K562 treated with DMSO at 1 percent for 12 hours (cell line): ENCODE measurements around the gene FNDC11. TPM values are rescaled to one million over a fixed set of nuclear protein-coding genes. Genes with fewer than 3 reads are reported as not detected.

ENCODE experiments used
- total RNA-seq: library from RNA; unstranded; fragments of 300-600 nt; gene quantifications from 2 replicates; pipeline ENCODE4 v1.2.3, GENCODE V29; 2022; ENCODE audit not compliant: insufficient read depth

FNDC11 gene, protein sequence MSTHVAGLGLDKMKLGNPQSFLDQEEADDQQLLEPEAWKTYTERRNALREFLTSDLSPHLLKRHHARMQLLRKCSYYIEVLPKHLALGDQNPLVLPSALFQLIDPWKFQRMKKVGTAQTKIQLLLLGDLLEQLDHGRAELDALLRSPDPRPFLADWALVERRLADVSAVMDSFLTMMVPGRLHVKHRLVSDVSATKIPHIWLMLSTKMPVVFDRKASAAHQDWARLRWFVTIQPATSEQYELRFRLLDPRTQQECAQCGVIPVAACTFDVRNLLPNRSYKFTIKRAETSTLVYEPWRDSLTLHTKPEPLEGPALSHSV
- 0.52 TPM in 1 of 2 replicates, not detected in the other for total RNA-seq

DNA sequence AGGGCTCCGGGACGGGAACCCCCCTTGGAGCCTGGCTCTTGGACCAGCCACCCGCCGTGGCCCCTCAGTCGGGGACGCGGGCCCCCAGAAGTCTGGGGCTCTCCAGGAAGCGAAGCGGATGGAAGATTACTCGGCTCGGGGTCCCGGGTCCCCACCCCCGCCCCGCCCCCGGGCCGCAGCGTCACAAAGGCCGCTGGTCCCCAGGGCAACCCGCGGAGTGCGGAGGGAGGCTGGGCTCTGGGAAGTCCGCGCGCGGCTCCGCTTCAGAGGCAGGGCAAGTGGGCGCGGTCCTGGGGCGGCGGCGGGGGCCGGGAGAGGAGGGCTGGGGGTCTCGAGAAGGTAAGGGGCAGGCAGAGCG, at the start of gene FNDC11:
Gene FNDC11, plus strand, starts transcription at position 227 of the 358 bp plus-strand sequence. CDS start 1,505 bp downstream, outside the sequence.

GRCh38 chr20:63520504-63520933, 33.4 kb upstream of the FNDC11 start, which contains the start of gene PPDPF:
Gene PPDPF (plus strand): TSS chr20:63520765. CDS start chr20:63521309, 544 bp downstream.

DNA sequence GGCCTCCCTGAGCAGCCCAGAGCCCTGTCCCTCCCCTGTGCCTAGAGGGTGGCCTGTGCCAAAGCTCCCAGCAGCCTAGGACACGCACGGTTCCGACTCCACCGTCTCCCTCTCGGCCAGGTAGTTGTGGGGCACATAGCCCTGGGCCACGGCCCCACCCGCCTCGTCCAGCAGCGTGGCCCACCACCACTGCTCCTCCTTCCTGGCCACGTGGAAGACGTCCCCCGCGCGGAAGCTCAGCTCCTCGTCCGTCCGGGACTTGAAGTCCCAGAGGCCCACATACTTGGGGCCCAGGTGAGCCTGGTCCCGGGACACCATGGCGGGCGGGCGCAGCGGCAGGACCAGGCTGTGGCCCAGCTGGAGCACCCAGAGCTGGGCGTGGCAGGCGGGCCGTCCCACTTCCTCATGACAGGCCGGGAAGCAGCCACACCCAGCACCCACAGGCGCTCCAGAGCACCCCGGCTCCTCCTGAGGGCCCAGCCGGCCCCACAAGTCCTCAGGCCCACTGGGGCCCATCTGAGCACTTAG, 16.9 kb upstream of the FNDC11 start, which contains the start of gene PTK6:
Gene PTK6, minus strand, starts transcription at position 380 of the 528 bp plus-strand sequence. Its CDS starts 62 bp downstream, at position 318.

DNA sequence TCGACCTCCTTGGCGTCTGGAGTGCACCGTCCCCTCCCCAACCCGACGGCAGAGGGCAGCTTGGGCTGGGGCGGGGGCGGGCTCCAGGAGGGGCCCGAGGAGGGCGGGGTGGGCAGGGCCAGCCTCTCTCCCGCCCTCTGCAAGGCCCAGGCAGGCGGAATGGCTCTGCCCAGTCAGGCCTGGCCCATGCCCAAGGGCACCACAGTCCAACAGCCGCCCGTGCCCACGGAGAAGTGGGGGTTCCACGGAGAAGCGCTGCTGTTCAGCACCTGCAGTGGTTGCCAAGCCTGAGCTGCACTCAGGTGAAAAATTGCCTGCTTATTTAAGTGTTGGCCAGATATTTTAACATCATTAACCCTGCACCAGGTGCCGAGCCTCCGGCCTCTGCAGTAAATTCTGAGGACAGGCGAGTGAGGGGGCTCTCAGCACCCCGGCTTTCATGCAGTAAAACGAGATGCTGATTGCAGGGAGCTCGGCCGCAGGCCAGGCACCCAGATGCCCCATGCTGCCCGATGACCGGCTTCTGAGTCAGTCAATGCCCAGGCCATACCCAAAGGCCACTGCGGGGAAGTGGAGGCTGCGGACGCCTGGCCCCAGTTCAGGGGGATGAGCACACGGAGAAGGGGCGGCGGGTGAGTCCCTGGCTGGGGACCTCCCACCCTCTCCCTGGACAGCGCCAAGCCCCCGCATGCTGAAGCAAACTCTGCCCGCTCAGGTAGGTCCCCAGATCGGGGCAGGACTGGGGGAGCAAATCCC, 6.1 kb upstream of the FNDC11 start, which contains the start of gene SRMS:
Gene SRMS, minus strand, starts transcription at position 25 of the 756 bp plus-strand sequence. CDS start 286 bp downstream, outside the sequence.

DNA sequence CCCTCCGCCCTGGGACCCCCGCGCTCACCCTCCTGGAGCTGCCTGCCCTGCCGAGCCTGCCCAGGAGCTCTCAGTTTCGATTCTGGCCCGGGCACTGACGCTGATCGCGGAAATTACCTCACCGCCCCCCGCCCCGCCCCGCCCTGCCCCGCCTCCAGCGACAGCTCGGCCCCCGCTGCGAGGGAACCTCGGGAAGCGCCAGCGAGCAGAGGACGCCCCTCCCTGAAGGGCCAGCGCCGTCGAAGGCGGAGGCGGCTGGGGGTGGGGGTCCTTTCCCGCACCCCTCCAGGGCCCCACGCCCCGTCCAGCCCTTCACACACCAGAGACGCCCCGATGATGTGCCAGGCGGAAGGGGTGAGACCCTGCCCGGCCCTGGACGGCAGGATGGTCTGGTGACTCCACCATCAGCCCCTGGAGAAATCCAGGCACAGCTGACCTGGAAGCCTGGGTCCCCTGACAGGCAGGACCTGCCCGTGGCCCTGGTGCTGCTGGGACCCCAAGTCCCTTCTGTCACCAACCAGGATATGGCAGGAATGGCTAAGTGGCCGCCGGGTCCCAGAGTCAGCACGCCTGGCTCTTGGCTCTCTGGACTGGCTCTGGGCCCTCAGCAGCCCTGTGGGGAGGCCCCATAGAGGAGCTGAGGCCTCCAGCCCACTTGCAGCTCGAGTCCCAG, 20.3 kb downstream of the FNDC11 start, which contains the start of gene HELZ2:
Gene HELZ2, minus strand, starts transcription at position 84 of the 673 bp plus-strand sequence. CDS start 1,854 bp downstream, outside the sequence.

Other genes with a start within 250 kb of the FNDC11 start
- not detected in 2 replicates for gene CHRNA4, start 192.8 kb upstream of the FNDC11 start, total RNA-seq
- gene KCNQ2, start 81.5 kb upstream of the FNDC11 start, total RNA-seq = not detected in 2 replicates
- gene EEF1A2, start 55.1 kb upstream of the FNDC11 start, total RNA-seq = 52.9 and 73.8 TPM in 2 replicates
- 155 and 180 TPM in 2 replicates for gene PPDPF, start 33.4 kb upstream of the FNDC11 start, total RNA-seq
- not detected in 2 replicates for gene PTK6, start 16.8 kb upstream of the FNDC11 start, total RNA-seq
- not detected in 2 replicates for gene SRMS, start 6.4 kb upstream of the FNDC11 start, total RNA-seq
- 14.7 and 45.5 TPM in 2 replicates for gene HELZ2, start 20.1 kb downstream of the FNDC11 start, total RNA-seq
- 5.8 and 9.2 TPM in 2 replicates for gene GMEB2, start 72.9 kb downstream of the FNDC11 start, total RNA-seq
- gene STMN3, start 99.3 kb downstream of the FNDC11 start, total RNA-seq = 9.1 and 10.9 TPM in 2 replicates
- gene RTEL1, start 104.2 kb downstream of the FNDC11 start, total RNA-seq = 6.1 and 8.8 TPM in 2 replicates
- 2.3 and 2.9 TPM in 2 replicates for gene TNFRSF6B, start 142.5 kb downstream of the FNDC11 start, total RNA-seq
- 28.6 and 32.5 TPM in 2 replicates for gene ARFRP1, start 153.8 kb downstream of the FNDC11 start, total RNA-seq
- gene ZGPAT, start 153.9 kb downstream of the FNDC11 start, total RNA-seq = 10.2 and 14.4 TPM in 2 replicates
- 14.9 and 18.6 TPM in 2 replicates for gene LIME1, start 182.5 kb downstream of the FNDC11 start, total RNA-seq
- gene SLC2A4RG, start 185.6 kb downstream of the FNDC11 start, total RNA-seq = 43.8 and 55.1 TPM in 2 replicates